ENCODE results near the gene ST8SIA3.

- TF ChIP-seq, protein P1, sequence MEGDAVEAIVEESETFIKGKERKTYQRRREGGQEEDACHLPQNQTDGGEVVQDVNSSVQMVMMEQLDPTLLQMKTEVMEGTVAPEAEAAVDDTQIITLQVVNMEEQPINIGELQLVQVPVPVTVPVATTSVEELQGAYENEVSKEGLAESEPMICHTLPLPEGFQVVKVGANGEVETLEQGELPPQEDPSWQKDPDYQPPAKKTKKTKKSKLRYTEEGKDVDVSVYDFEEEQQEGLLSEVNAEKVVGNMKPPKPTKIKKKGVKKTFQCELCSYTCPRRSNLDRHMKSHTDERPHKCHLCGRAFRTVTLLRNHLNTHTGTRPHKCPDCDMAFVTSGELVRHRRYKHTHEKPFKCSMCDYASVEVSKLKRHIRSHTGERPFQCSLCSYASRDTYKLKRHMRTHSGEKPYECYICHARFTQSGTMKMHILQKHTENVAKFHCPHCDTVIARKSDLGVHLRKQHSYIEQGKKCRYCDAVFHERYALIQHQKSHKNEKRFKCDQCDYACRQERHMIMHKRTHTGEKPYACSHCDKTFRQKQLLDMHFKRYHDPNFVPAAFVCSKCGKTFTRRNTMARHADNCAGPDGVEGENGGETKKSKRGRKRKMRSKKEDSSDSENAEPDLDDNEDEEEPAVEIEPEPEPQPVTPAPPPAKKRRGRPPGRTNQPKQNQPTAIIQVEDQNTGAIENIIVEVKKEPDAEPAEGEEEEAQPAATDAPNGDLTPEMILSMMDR (IDR thresholded peaks at IDR 0.05; ENCODE audit: insufficient read depth, low read length): no peak
- TF ChIP-seq, protein P2, sequence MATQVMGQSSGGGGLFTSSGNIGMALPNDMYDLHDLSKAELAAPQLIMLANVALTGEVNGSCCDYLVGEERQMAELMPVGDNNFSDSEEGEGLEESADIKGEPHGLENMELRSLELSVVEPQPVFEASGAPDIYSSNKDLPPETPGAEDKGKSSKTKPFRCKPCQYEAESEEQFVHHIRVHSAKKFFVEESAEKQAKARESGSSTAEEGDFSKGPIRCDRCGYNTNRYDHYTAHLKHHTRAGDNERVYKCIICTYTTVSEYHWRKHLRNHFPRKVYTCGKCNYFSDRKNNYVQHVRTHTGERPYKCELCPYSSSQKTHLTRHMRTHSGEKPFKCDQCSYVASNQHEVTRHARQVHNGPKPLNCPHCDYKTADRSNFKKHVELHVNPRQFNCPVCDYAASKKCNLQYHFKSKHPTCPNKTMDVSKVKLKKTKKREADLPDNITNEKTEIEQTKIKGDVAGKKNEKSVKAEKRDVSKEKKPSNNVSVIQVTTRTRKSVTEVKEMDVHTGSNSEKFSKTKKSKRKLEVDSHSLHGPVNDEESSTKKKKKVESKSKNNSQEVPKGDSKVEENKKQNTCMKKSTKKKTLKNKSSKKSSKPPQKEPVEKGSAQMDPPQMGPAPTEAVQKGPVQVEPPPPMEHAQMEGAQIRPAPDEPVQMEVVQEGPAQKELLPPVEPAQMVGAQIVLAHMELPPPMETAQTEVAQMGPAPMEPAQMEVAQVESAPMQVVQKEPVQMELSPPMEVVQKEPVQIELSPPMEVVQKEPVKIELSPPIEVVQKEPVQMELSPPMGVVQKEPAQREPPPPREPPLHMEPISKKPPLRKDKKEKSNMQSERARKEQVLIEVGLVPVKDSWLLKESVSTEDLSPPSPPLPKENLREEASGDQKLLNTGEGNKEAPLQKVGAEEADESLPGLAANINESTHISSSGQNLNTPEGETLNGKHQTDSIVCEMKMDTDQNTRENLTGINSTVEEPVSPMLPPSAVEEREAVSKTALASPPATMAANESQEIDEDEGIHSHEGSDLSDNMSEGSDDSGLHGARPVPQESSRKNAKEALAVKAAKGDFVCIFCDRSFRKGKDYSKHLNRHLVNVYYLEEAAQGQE (IDR thresholded peaks at IDR 0.05; ENCODE audit: insufficient replicate concordance, low read depth): no peak
- TF ChIP-seq POLR2AphosphoS5 (IDR thresholded peaks at IDR 0.05; ENCODE audit: low read depth) (no peak), GABPA (IDR thresholded peaks at IDR 0.05; ENCODE audit: low read depth) (no peak)
These were observed 24.1 kb downstream of the ST8SIA3 start for GRCh38 chr18:57376503-57376902.
